Activated T-cell treated with anti-CD3 and anti-CD28 coated beads, Interleukin-2, amount 50 U/mL, for 48 hours (primary cell): ENCODE results near the gene SPRY1.

ENCODE experiments used
- DNase-seq, 2 experiments: peaks; one replicate each; pipeline ENCODE4 v3.0.0-alpha.2; 2020

SPRY1 gene

DNA sequence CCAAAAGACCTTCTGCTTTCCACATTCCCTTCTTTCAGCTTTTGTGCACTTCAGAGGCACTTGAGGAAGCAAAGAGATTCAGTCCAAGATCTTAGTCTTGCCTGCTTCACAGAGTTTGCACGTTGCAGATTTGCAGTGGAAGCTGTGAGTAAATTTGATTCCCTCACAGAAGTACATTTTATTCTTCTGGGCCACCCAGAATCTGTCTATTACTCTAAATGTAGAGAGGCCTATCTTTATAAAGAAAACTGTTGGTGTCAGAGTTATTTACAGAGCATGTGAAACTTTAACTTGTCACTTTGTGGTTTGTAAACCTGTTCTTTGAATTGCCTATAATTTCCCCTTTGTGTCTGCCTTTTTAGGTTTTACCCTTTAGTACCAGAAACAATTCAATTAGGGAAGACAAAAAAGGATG, 15.5 kb downstream of the SPRY1 start:
- no peak for DNase-seq

DNA sequence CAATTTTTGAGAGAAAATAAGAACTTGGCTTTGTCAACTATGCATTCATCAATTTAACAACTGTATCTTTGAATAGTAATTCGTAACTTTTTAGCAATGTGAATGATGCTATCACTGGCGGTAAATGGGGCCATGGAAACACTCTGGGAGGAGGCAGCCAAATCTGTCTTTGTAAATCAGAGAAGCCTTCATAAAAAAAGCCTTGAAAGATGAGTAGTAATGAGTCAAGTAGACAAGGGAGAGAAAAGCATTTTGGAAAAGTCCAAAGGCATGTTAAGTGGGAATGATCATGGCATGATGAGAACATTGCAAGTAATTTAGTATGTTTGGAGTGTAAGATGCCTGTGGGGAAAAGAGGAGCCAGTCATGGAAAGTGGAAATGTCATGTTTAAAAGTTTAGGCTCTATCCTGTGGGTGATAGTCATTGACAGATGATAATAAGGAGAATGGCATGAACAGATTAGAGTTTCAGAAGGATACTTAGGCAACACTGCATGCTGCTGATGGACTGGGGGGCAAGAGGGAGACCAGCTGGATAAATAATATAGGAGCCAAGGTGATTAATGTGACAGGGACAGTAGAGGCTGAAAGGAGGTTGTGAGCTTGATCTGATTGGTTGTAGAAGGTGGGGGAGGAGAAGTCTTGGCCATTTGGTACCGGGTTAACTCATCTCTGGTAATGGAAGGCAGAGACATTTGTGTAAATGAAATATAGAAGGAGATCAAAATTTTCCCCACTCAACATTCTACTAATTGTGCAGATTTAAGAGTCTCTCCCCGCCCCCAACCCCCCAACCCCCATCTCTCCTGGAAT, 16.3 kb downstream of the SPRY1 start:
- no peak for DNase-seq

DNA sequence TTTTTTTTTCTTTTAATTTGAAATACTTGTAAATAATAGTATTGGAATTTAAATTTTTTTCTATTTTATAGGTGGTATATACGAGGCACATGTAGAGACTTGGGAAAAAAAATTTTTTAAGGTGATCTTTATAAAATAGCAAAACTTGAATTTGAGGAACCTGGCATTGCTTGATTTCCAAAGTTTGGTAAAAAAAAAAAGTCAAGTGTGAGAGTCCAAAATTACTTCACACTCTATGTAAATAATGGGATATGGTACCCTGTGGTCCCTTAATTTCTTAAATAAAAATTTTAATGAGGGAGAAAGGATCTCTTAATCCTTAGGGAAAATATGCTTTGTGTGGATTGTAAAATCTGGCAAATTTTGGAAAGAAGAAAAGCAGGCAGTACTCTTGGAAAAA, 19.0 kb downstream of the SPRY1 start:
- DNase-seq, result no peak

DNA sequence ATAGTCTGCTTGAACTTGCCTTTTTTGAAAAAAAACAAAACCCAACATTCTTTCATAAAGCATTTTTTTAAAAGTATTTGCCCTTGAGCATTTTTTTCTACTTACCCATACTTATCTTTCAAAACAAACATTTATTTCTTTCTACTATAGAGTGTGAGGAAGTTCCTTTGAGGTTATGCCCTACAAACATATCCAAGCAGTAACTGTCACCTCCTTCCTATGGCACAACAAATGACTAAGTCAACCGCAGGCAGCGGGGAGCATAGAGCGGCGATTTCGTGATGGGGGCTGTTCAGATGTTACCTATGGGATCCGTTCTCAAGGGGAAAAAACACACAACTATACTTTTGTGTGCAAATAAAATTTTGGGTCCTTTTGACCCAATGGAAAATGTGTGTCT, 19.4 kb downstream of the SPRY1 start:
- DNase-seq, result peak; percentile 66 to 67

DNA sequence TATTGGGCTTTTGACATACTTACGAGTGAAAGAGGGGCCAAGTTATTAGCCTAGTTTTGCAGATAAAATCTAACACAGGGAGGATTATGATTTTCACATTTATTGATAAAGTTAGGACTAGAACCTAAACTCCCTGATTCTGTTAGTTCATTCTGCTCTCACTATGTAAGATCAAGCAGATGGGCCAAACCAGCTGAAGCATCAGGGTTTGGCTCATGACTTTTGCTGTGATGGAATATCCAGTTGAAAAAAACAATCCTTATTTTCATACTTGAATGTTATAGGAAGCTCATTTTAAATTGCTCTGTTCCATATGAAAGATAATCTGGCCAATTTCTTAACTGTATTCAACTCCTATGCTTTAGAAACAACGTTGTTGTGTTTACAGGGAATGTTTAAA, 21.2 kb downstream of the SPRY1 start:
- no peak for DNase-seq

DNA sequence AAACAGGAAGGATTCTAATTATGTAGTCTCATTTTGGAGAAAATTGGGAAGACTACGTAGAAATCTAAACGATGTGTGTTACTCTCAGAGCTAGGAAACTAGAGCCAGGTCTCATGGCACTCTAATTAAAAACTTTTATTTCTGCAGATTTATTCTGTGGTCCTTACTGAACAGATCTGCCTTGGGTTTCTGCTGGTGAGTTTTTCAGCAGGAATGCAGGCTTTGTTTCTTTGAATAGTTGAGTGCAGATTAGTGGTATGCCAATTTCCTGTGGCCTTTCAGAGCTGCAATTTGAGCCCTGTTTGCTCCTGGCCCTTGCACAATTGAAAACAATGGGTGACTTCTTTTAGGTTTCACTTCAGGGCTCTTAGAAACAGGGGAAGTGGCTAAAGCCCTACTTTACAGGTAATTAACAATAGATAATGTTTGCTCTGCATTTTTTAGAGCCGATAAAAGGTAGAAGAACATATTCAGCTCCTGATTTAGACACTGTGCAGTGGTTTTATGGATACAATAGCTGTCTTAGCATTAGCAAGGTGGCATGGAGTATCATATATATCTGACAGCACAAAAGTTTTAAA, 21.8 kb downstream of the SPRY1 start:
- DNase-seq, result no peak

DNA sequence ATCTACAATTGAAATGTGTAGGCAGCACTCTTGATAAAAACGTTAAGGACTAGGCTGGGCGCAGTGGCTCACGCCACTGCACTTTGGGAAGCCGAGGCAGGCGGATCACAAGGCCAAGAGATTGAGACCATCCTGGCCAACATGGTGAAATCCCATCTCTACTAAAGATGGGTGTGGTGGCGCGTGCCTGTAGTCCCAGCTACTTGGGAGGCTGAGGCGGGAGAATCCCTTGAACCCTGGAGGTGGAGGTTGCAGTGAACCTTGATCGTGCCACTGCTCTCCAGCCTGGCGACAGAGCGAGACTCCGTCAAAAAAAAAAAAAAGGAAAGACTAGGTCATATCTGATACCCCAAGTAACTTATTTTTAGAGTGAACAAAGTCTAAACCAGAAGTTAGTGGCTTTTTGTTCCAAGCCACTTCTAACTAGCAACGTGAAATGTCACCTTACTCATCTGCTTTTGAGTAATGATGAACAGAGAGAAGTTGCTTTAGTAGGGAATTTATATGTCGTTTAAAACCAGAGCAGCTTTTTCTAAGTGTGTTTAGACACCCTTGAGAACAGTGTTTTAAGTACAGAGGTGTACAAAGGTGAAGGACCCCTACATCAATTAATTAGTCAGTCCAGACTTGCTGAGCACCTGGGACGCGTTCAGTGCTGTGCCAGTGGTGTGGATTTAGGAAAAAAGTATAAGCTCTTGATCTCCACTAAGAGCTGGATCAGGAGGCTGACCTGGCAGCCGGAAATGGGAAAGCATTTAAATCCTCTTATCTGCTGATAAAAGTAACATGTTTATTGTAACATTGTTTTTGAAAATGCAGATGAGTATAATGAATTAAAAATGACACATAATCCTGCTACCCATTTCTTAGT, 23.5 kb downstream of the SPRY1 start:
- DNase-seq, result peak in 1 of 2 experiments; percentile 39

DNA sequence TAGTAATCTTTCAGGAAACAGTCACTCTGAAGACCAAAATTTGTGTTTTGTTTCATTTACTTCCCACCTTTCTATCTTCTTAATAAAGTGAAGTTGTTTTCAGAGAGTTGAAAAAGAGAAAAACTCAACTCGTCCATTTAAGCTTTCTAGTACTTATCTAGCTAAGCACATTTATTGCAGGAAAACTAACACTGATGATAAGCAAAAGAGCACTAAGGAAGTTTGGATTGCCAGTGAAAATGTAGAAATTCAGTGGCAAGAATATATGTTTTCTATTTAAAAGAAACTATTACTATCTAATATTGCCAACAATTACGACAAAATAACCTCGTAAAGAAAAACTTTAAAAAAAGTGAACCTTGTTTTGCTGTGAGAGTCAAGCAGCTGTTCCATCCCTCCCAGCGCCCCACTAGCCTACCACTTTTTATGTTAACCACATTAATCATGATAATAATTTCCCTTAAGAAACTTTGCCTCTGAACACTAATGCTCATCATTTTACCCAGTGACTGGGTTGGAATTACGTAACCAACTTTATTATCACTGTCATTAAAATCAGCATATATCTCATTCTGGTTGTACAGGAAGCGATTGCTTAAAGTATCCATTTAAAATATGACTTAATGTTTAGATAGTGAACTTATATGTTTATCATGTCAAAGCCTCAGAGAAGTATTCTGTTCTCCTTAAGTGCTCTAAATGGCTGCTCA, 24.8 kb downstream of the SPRY1 start:
- no peak for DNase-seq

DNA sequence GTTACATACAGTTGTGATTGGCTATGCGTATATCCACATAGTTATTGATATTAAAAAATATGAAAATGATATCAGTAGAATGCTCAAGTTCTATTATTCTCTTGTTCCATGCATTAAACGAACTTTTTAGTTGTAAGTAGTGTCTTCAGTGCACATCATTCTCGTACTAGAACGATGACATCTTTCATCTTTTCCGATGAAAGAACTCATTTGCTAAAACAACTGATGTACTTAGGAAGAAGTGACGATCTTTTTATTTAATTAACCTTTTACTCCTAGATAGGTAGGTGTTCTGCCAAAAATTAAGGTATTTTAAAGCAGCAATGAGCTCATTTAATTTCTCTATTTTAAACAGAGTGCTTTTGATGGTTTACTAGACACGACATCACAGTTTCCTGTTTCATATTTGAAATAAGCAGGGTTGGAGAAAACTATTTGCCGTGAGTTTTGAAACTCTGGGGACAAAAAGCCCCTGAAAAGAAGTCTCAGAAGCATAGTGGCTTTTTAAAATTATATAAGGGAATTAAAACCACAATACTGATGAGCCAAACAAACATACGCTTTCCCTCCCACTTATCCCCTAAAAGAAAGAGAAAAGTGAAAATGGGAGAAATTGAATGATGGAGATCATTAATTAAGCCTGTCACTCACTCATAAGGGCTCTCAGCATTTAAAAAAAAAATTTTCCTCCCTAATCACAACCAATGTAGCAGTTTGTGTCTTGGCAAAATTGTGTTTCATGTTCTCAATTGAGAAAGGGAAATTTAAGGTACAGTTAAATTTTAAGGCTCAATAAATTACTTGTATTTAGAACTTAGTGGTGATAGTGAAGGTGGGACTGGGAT, 25.6 kb downstream of the SPRY1 start:
- DNase-seq, result no peak

DNA sequence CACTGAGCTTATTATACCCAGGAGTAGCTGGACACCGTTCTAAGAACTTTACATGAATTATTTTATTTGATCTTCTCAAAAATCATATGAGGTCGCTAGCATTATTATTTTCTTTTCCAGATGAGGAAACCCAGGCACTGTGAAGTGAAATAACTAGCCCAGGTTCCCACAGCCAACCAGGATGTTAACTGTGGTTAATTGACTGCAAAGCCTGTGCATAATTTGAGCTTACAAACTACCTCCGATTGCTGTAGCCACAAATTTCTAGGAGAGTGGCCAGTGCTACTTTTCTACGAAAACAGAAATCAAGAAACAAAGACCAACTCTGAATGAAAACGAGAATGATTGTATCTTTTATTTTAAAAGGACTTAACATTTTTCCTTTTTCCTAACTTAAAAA, 27.2 kb downstream of the SPRY1 start:
- no peak for DNase-seq

DNA sequence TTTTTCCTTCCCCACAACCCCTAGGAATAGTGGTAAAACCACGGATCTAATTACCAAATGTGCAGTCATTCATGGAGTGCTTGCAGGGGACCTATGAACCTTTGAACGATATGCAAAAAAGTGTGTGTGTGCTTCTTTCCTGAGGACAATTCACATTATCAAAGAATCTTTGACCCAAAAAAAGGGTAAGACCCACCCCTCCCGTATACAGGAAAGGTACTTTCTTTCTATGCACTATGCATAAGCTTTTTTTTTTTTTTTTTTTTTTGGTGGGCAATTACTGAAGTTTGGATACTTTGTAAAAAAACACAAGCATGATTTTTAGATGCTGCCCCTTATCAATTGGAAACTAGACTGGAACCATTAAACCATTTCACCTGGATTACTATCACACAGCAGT, 31.4 kb downstream of the SPRY1 start:
- no peak for DNase-seq

DNA sequence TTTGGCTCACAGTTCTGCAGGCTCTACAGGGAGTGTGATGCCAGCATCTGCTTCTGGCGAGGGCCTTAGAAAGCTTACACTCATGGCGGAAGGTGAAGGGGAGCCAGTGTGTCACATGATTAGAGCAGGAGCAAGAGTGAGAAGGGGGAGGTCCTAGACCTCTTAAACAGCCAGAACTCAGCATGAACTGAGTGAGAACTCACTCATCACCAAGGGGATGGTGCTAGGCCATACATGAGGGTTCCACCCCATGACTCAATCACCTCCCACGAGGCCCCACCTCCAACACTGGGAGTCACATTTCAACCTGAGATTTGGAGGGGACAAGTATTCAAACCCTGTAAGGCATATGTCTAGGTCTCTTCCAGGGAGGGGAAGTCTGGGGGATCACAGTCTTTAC, 33.4 kb downstream of the SPRY1 start:
- peak; percentile 45 to 54 for DNase-seq

DNA sequence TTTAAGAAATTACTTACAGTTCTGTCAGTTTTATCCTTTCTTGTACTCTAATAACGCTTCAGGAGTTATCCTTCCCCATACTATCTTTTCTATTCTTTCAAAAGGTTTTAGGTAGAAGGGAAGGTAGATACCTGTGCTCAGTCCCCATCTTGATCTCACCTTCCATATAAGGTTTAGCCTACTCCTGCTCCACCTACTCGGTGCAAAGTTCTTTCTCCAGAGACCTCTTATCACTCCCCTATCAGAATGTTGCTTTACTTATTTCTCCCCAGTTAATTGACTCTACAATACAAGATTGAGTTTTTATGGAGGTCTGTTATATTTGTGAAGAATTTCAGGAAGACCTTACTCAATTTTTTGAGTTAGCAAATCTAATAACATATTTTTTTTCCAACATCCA, 33.9 kb downstream of the SPRY1 start:
- DNase-seq, result no peak

DNA sequence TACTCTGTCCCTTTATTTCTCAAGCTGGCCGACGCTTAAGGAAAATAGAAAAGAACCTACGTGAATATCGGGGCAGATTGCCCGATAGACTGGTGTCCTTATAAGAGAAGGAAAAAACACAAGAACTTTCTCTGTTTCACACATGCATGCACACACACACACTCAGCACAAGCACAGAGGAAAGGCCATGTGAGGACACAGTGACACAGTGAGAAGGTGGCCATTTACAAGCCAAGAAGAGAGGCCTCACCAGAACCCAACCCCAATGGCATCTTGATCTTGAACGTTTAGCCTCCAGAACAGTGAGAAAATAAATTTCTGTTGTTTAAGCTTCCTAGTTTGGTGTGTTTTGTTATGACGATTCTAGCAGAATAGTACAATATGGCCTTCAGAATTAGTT, 37.0 kb downstream of the SPRY1 start:
- DNase-seq, result no peak

DNA sequence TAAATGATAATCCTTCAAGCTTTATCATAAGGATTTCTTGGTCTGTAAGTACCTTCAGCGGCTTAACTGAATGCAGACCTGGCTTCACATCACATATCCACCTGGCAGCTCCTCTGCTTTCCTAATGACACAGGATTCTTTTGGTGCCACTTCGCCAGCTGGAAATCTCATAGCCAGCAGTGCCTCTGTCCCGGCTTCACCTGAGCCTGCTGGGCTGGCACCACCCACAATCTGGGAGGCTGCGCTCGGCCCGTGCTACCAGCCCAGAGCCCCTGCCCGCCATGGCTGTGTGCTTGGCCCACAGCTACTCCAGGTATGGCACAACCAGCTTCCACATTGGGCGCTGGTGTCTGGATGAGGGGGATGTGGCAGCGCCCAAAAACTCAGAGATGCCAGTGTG, 37.4 kb downstream of the SPRY1 start:
- DNase-seq, result no peak

DNA sequence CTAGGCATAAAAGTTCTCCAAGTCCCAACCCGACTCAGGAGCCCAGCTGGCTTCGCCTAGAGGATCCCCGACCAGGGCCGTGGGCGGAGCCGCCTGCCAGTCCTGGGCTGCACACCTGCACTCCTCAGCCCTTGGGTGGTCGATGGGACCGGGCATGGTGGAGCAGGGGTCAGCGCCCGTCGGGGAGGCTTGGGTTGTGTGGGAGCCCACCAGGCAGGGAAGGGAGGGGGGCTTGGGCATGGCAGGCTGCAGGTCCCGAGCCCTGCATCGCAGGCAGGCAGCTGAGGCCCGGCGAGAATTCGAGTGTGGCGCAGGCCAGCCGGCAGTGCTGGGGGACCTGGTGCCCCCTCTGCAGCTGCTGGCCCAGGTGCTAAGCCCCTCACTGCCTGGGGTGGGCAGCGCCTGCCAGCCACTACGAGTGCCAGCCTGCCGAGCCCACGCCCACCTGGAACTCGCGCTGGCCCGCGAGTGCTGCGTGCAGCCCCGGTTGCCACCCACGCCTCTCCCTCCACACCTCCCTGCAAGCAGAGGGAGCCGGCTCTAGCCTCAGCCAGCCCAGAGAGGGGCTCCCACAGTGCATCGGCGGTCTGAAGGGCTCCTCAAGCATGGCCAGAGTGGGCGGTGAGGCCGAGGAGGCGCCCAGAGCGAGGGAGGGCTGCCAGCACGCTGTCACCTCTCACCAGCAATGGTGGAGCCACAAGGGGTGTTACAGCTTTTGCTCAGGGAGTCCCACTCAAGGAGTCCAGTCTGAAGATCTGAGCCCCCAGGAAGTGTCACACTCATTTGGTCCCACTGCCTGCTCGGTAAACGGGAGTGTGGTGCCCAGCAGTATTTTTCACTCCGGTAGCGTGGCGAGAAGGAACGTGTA, 38.9 kb downstream of the SPRY1 start:
- DNase-seq, result no peak

DNA sequence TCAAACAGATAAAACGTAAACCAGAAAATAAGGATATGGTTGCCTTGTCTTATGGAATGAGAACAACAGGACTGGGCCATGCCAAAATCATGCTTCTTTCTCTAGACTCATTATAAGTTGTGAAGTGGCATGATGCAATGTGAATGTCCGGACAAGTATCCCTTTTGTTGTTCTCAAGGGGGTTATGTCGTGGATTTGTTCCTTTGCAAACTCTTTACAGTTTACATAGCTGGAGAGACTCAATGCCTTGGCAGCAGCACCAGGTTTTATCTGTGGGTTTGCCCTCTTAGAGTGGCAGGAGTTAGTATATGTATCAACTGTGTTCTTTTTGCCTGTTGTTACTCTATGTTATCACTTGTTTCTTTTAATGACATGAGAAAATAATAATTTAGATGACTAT, 41.4 kb downstream of the SPRY1 start:
- no peak for DNase-seq

DNA sequence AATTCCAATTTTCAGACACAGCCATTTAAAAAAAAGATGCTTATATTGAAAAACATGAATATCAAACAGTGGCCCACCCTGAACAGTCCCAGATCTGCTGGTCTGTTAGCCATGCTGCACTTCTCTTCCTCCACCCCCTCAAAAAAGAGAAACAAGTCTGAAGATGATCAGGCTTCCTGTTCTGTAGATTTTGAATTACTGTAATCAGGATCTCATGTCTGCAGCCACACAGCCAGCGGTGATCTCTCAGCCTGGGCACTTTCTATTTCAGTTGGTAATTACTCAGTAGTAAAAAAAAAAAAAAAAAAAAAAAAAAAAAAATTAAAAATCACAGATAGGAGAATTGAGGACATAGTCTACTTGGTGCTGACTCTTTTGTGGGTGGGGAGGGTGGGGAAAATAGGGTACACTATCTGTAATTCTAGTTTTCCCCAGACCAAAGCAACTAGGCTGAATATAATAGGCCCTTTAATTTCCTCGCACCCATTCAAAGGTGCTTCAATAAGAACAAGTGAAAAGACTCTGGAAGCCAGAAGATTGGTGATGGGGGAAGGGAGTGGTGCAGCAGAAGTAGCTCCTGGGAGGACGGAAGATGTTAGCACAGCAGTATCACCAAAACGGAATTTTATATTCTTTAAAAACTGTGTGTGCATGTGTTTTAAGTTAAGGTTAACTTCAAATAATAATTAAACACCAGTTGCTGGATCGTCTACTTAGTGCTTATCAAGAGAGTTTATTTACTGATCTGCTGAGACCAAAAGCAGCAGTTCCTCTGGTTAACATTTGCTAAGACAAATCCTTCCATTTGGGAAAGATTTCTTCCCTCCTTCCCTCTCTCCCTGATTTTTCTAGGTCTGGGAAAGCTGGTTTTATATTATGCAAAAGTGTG, 47.0 kb downstream of the SPRY1 start:
- peak; percentile 37 to 50 for DNase-seq

DNA sequence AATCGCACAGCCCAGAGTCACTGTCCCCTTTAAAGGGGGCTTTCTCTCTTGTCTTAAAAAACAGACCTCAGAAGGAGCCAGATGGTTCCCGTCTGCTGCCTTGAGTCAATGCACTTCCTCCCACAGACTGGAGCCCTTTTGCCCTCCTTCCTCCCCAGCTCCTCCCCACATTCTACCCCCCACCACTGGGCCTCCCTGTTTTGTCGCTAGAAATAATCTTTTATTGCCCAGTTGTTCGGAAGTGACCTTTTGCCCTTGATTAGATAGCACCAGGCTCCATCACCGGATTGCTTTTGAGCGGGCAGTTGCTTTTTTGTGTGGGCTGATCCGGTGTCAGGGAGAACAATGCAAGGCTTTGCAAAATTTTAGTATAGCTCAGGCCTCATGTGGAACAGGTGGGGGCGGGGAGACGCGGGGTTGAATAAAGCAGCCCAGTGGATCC, 47.7 kb downstream of the SPRY1 start:
- DNase-seq, result peak; percentile 67 to 69

DNA sequence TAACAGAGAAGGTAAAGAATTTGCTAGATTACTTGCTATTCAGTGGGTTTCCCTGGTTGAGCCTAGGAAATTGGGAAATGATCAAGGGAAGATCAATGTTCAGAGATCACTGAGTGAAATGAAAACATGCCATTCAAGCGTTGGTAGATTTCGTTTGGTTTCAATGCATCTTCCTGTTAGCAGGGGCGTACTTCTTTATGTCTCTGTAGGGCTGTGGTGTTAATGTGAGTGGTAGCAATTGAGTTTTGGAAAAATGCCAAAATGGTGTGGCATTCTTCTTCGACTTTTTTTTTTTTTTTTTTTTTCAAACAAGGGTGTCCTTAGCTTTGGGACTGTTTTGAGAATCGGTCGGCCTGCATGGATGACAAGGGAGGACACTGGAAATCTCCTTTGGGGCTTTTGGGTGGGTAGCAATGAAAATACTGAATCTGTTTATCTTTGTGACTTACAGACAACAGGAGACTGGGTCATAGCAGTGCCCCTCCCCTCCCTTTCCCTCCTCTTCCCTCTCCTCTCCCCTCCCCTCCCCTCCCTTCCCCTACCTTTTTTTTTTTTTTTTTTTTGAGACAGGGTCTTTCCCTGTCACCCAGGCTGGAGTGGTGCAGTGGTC, 50.4 kb downstream of the SPRY1 start:
- no peak for DNase-seq
